ENCODE results near the gene DMKN. TPM values are rescaled to one million over a fixed set of nuclear protein-coding genes. Genes with fewer than 3 reads are reported as not detected.

DMKN gene
- total RNA-seq, 4 donors from 2014 or later = 164 to 348 (median 213) TPM

DNA sequence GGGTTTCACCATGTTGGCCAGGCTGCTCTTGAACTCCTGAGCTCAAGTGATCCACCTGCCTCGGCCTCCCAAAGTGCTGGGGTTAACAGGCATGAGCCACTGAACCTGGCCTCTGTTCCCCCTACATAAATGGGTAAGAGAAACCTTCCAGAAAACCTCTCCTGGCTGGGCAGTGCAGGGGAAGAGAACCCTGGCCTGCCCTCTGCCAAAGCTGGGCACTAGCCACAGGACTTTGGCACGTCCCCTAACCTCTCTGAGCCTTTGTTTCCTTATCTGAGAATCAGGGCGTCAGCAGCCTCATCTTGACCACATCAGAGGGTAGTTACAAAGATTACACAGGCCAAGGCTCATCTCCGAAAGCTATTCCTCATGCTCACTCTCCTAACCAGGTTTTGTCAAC is 12.4 kb upstream of the DMKN start:
- no peak for TF ChIP-seq POLR2A (IDR thresholded peaks at IDR 0.05)
- H3K9me3 ChIP-seq = no peaks in the 10 kb centered on the region
- no peak for DNase-seq
- H3K27ac ChIP-seq = no peak overlapping the region
- no peaks in the 10 kb centered on the region for H3K36me3 ChIP-seq
- H3K27me3 ChIP-seq = no peaks in the 10 kb centered on the region
- no peak overlapping the region for H3K4me3 ChIP-seq (replicated peaks in 1 of 3)
- H3K4me1 ChIP-seq = peaks cover 0 to 23% of the 10 kb centered on the region in 2 donors
- WGBS, 2 donors = 74% methylated on average over 4 of the region's 4 CpGs
- intact Hi-C loops (cut with DNase I) = no loop called here

DNA sequence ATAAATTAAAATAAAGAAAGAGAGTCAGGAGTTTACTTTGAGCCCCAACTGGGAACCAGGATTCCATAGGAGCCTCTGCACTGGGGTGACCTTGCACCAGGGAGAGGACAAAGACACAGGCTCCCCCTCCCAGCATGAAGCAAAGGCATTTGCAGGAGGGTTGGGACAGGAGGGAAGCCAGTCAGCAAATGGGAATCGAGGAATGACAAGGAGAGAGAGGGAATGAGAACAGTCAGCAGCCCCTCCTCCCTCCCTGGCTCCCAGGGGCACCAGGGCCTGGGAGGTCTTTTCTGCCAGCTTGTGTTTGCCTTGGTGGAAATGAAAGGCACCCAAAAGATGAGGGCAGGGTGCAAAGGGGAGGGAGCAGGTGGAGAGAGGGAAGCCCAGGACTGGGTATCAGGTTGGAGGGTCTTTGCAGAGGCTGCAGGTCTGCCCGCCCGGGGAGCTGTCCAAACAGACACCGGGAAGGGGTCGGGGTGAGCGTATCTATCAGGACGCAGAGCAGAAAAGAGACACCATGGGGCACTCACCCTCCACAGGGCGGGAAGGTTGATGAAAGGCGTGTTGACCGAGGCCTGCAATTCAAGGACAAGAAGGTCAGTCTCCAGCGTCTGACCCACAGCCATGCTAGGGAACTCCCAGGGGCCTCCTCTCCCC is 10.9 kb upstream of the DMKN start:
- intact Hi-C loops (cut with DNase I) = no loop called here
- Histone ChIP-seq H3K36me3 (no peaks in the 10 kb centered on the region), H3K27me3 (no peaks in the 10 kb centered on the region), H3K27ac (no peak overlapping the region), H3K9me3 (no peaks in the 10 kb centered on the region), H3K4me1 (peaks cover 0 to 27% of the 10 kb centered on the region in 2 donors), H3K4me3 (replicated peaks in 1 of 3) (no peak overlapping the region)
- TF ChIP-seq, protein P1, sequence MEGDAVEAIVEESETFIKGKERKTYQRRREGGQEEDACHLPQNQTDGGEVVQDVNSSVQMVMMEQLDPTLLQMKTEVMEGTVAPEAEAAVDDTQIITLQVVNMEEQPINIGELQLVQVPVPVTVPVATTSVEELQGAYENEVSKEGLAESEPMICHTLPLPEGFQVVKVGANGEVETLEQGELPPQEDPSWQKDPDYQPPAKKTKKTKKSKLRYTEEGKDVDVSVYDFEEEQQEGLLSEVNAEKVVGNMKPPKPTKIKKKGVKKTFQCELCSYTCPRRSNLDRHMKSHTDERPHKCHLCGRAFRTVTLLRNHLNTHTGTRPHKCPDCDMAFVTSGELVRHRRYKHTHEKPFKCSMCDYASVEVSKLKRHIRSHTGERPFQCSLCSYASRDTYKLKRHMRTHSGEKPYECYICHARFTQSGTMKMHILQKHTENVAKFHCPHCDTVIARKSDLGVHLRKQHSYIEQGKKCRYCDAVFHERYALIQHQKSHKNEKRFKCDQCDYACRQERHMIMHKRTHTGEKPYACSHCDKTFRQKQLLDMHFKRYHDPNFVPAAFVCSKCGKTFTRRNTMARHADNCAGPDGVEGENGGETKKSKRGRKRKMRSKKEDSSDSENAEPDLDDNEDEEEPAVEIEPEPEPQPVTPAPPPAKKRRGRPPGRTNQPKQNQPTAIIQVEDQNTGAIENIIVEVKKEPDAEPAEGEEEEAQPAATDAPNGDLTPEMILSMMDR (IDR thresholded peaks at IDR 0.05) = no peak
- TF ChIP-seq POLR2A (IDR thresholded peaks at IDR 0.05) = no peak
- WGBS, 2 donors = 57 to 59% methylated on average over 11 of the region's 11 CpGs
- DNase-seq = no peak

DNA sequence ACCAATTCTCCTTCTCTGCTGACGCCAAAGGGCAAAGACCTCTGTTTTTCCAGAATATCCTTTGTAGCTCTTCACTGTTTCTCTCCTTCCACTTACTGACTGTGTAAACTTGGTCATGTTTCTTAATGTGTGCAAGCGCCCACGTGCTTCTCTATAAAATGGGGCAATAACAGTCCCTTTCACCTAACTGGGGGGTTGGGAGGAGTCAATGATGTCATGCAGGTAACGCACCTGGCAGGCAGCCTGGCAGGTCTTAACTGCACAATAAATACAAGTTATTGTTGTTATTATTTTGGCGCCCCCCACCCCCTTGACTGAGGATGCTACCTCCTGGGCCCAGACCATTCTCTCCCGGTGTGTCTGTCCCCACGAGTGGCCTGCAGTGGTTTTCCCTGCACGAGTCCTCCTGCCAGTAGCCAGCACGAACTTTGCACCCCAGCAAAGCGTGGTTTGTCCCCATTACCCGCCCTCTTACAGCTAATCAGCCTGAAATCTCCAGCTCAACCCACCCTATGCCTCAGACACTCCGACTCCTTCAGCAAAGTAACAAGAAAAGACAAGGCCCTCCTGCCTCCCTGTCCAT is 9.4 kb upstream of the DMKN start:
- DNase-seq = no peak
- Histone ChIP-seq H3K27ac (no peak overlapping the region), H3K4me1 (peaks cover 0 to 35% of the 10 kb centered on the region in 2 donors), H3K4me3 (replicated peaks in 1 of 3) (no peak overlapping the region), H3K36me3 (no peaks in the 10 kb centered on the region), H3K9me3 (no peaks in the 10 kb centered on the region), H3K27me3 (no peaks in the 10 kb centered on the region)
- TF ChIP-seq, protein P1 (IDR thresholded peaks at IDR 0.05) = no peak
- TF ChIP-seq POLR2A (IDR thresholded peaks at IDR 0.05) = no peak
- intact Hi-C loops (cut with DNase I) = no loop called here
- 87 to 92% methylated on average over 12 of the region's 12 CpGs for WGBS, 2 donors

DNA sequence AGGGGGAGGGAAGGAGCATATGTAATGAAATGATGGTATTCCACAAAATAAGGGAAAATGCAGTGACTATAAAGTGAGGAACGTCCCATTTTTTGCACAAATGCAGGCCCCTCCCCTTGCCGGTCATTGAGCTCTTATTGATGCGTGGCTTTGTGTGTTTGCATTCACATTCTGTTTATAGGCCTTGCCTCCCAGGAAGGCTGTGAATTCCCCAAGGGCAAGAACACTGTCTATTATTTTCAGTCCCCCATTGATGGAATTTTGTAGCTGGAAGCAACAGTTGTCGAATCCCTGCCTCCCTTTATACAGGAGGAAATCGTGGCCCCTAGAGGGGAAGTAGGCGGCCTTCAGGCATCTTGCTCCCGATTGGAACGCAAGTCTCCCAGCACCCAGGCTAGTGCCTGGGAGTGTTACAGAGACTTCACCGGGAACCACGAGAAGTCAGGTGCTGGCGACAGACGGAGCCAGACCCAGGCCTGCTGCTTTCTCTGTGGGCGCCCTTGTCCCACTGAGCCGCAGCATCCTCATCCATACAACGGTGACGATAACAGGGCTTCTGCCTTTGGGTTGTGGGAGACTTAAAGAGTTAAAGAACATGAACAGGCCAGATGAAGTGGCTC is 7.8 kb upstream of the DMKN start:
- Histone ChIP-seq H3K4me3 (replicated peaks in 1 of 3) (no peak overlapping the region), H3K4me1 (peaks cover 0 to 35% of the 10 kb centered on the region in 2 donors), H3K27me3 (no peaks in the 10 kb centered on the region), H3K36me3 (no peaks in the 10 kb centered on the region), H3K27ac (peak overlapping the region; percentile 8 to 80 (median 61)), H3K9me3 (no peaks in the 10 kb centered on the region)
- 39 to 45% methylated on average over 16 of the region's 16 CpGs for WGBS, 2 donors
- intact Hi-C loops (cut with DNase I) = no loop called here
- TF ChIP-seq POLR2A (IDR thresholded peaks at IDR 0.05) = no peak
- TF ChIP-seq, protein P1 (IDR thresholded peaks at IDR 0.05) = no peak
- DNase-seq = peak; percentile 70 to 72

DNA sequence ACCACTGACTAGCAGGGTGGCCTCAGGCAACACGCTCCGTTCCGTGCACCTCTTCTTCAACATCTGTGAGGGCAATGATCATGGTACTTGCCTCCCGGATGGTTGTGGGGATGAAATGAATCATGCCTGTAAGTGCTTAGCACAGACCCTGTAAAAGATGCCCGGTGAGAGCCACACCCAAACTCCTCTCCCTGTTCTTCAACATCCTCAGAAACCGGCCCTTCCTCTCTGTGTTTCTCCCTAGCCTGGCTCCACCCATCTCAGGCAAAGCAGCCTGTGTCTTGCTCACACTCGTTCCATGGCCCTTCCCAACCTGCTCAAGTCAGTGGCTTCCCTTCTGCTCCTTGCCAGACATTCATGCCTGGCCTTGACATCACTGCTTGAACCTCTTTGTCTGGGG is 5.8 kb upstream of the DMKN start:
- TF ChIP-seq POLR2A (IDR thresholded peaks at IDR 0.05) = no peak
- TF ChIP-seq, protein P1 (IDR thresholded peaks at IDR 0.05) = no peak
- peaks cover under 1 to 26% of the 10 kb centered on the region in 2 donors for H3K4me1 ChIP-seq
- no peak overlapping the region for H3K4me3 ChIP-seq (replicated peaks in 1 of 3)
- H3K27me3 ChIP-seq = no peaks in the 10 kb centered on the region
- intact Hi-C loops (cut with DNase I) = no loop called here
- peak in 1 of 2 donors; percentile 13 for DNase-seq
- H3K9me3 ChIP-seq = no peaks in the 10 kb centered on the region
- no peaks in the 10 kb centered on the region for H3K36me3 ChIP-seq
- H3K27ac ChIP-seq = no peak overlapping the region
- 61 to 64% methylated on average over 7 of the region's 7 CpGs for WGBS, 2 donors
